Tibial nerve (tissue), 4 donors: ENCODE data around the gene SREBF2. TPM values are rescaled to one million over a fixed set of nuclear protein-coding genes. Genes with fewer than 3 reads are reported as not detected.

ENCODE experiments used
- DNase-seq, 2 donors: peaks; one replicate each; pipeline ENCODE4 v3.0.0-alpha.2; 2019; ENCODE audit warnings: low spot score in 2 of 2
- H3K27ac ChIP-seq, 4 donors: fragments of 200-600 bp; sonication (generic) in 3 of 4; one replicate each; pipeline ENCODE4 v1.5.1; 2017 to 2019; ENCODE audit warnings: mild to moderate bottlenecking in 1 of 4
- H3K27me3 ChIP-seq, 2 donors: fragments of 200-600 bp; sonication (generic) in 1 of 2; one replicate each; pipeline versions ENCODE4 v1.5.1 to v1.6.0; 2017 to 2019
- H3K36me3 ChIP-seq, 3 donors: fragments of 200-600 bp; sonication (generic); one replicate each; pipeline ENCODE4 v1.5.1; 2018 to 2019
- H3K4me1 ChIP-seq, 4 donors: fragments of 200-600 bp; sonication (generic) in 3 of 4; one replicate each; pipeline ENCODE4 v1.5.1; 2017 to 2019
- H3K4me3 ChIP-seq, 4 donors: fragments of 200-600 bp; sonication (generic) in 3 of 4; one replicate each; pipeline ENCODE4 v1.5.1; 2017 to 2019; ENCODE audit warnings: mild to moderate bottlenecking in 1 of 4, moderate library complexity in 1 of 4
- H3K9me3 ChIP-seq, 4 donors: fragments of 200-600 bp; sonication (generic) in 3 of 4; one replicate each; pipeline ENCODE4 v1.5.1; 2017 to 2019
- EP300 ChIP-seq, 2 donors: sonication (generic); formaldehyde crosslinking; IDR thresholded peaks; one replicate each; pipeline ENCODE4 v1.6.1; 2017; ENCODE audit warnings: antibody characterized with exemption in 2 of 2, mild to moderate bottlenecking in 1 of 2
- POLR2A ChIP-seq, 2 donors: fragments of 450-650 bp; IDR thresholded peaks; one replicate each; pipeline ENCODE4 v1.6.1; 2017; ENCODE audit warnings: antibody characterized with exemption in 2 of 2, mild to moderate bottlenecking in 2 of 2, moderate library complexity in 2 of 2
- WGBS, 2 donors: methylation state at CpG; one replicate each; pipeline ENCODE4 v1.1.5; 2018; 5-methylcytosine and 5-hydroxymethylcytosine counted together
- total RNA-seq, 4 donors: library from RNA; depleted of rRNA; stranded (reverse); fragments of >200 nt; gene quantifications; one replicate each; pipeline ENCODE4 v1.1.0, GENCODE V29; 2016
- TF ChIP-seq, protein P1 (sequence below), 5 experiments: fragments of 200-600 bp in 3 of 5; fragments of 450-650 bp in 2 of 5; sonication (generic) in 3 of 5; IDR thresholded peaks; one replicate each; pipeline ENCODE4 v1.5.1; 2016 to 2019; ENCODE audit warnings: antibody characterized with exemption in 5 of 5, mild to moderate bottlenecking in 3 of 5, moderate library complexity in 2 of 5

SREBF2 gene
- total RNA-seq, 4 donors from 2014 or later = 73.5 to 157 (median 129) TPM

DNA sequence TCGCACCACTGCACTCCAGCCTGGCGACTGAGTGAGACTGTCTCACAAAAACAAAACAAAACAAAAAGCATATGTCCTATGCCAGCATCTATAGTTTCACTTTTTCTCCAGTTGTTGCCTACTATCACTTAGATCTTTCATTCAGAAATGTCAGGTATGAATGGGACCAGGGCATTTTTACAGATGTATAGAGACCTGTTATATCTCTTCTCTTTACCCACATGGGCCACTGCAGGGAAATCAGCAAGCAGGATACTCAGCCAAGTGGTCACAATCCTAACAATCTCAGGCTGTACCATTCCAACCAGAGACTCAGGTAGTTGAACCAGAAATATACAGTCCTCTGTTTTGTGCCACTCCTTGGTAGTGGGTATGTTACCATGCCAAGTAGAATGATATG lies 16.0 kb upstream of the SREBF2 start:
- DNase-seq = no peak
- Histone ChIP-seq H3K36me3 (peaks cover 0 to 62% (median 0%) of the 10 kb centered on the region in 3 donors), H3K4me3 (no peak overlapping the region), H3K4me1 (no peaks in the 10 kb centered on the region), H3K27ac (no peak overlapping the region), H3K27me3 (no peaks in the 10 kb centered on the region), H3K9me3 (no peaks in the 10 kb centered on the region)
- WGBS, 2 donors = 92 to 98% methylated on average over 2 of the region's 2 CpGs
- TF ChIP-seq, protein P1, sequence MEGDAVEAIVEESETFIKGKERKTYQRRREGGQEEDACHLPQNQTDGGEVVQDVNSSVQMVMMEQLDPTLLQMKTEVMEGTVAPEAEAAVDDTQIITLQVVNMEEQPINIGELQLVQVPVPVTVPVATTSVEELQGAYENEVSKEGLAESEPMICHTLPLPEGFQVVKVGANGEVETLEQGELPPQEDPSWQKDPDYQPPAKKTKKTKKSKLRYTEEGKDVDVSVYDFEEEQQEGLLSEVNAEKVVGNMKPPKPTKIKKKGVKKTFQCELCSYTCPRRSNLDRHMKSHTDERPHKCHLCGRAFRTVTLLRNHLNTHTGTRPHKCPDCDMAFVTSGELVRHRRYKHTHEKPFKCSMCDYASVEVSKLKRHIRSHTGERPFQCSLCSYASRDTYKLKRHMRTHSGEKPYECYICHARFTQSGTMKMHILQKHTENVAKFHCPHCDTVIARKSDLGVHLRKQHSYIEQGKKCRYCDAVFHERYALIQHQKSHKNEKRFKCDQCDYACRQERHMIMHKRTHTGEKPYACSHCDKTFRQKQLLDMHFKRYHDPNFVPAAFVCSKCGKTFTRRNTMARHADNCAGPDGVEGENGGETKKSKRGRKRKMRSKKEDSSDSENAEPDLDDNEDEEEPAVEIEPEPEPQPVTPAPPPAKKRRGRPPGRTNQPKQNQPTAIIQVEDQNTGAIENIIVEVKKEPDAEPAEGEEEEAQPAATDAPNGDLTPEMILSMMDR (IDR thresholded peaks at IDR 0.05) = no peak
- TF ChIP-seq POLR2A (IDR thresholded peaks at IDR 0.05) (no peak), EP300 (IDR thresholded peaks at IDR 0.05) (no peak)

DNA sequence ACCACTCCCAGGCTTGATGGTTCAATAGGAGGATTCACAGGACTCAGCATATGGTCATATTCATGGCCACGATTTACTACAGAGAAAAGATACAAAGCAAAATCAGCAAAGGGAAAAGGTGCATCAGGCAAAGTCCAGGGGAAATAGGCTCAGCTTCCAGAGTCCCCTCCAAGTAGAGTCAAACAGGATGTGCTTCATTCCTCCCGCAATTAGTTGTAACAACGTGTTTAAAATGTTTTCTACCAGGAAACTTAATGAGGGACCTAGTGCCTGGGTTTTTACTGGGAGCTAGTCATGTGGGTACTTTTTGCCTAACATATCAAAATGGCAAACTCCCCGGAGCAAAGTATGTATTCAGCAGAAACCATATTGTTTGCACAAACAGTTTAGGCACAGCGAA lies 14.9 kb upstream of the SREBF2 start:
- WGBS, 2 donors = 75 to 85% methylated on average over 5 of the region's 5 CpGs
- H3K36me3 ChIP-seq = peaks cover 0 to 58% (median 0%) of the 10 kb centered on the region in 3 donors
- no peak overlapping the region for H3K4me3 ChIP-seq
- H3K9me3 ChIP-seq = no peaks in the 10 kb centered on the region
- TF ChIP-seq, protein P1 (IDR thresholded peaks at IDR 0.05) = no peak
- TF ChIP-seq EP300 (IDR thresholded peaks at IDR 0.05) (no peak), POLR2A (IDR thresholded peaks at IDR 0.05) (no peak)
- DNase-seq = no peak
- no peaks in the 10 kb centered on the region for H3K27me3 ChIP-seq
- H3K4me1 ChIP-seq = no peaks in the 10 kb centered on the region
- H3K27ac ChIP-seq = no peak overlapping the region

DNA sequence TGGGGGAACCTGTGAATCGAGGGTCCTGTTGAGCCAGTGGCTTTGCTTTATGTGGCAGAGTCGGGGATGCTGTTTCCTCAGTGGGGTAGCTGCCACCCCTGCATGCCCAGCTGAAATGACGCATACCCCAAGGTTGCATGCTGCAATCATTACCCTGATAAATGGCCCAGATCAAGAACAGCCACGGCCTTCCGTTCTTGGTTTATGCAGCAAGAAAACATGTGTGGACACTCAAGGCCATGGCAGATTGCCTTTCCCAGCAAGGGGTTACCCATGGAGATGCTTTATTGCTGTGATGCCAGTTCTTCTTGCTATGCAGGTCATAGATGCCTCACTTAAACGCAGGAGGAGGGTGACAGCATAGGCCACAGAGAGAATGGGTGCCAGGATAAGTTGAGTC lies 14.3 kb upstream of the SREBF2 start:
- Histone ChIP-seq H3K27ac (no peak overlapping the region), H3K9me3 (no peaks in the 10 kb centered on the region), H3K4me3 (no peak overlapping the region), H3K36me3 (peaks cover 0 to 52% (median 0%) of the 10 kb centered on the region in 3 donors), H3K4me1 (no peaks in the 10 kb centered on the region), H3K27me3 (no peaks in the 10 kb centered on the region)
- no peak for DNase-seq
- WGBS, 2 donors = 81 to 85% methylated on average over 6 of the region's 6 CpGs
- no peak for TF ChIP-seq EP300 (IDR thresholded peaks at IDR 0.05)
- TF ChIP-seq, protein P1 (IDR thresholded peaks at IDR 0.05) = no peak
- TF ChIP-seq POLR2A (IDR thresholded peaks at IDR 0.05) = no peak

DNA sequence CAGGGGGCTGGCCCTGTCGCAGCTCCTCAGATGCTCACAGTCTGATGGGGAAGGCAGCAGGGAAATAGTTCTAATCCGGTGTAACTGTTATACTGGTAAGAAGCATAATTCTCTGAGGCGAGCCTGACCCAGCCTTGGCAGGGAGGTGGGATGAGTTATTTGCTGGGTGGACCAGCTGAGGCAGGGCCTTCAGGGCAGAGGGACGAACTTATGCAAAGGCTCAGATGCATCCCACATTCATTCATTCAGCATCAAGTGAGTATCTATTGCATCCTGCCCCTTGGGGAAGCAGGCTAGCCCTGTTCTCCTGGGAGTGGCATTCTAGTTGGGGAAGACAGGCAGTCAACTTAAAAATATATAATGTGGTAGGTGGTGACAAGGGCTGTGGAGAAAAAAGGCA lies 13.6 kb upstream of the SREBF2 start:
- no peaks in the 10 kb centered on the region for H3K4me1 ChIP-seq
- no peaks in the 10 kb centered on the region for H3K27me3 ChIP-seq
- TF ChIP-seq, protein P1 (IDR thresholded peaks at IDR 0.05) = no peak
- no peak overlapping the region for H3K4me3 ChIP-seq
- H3K27ac ChIP-seq = no peak overlapping the region
- peaks cover 0 to 46% (median 0%) of the 10 kb centered on the region in 3 donors for H3K36me3 ChIP-seq
- DNase-seq = no peak
- H3K9me3 ChIP-seq = no peaks in the 10 kb centered on the region
- WGBS, 2 donors = 89 to 91% methylated on average over 4 of the region's 4 CpGs

DNA sequence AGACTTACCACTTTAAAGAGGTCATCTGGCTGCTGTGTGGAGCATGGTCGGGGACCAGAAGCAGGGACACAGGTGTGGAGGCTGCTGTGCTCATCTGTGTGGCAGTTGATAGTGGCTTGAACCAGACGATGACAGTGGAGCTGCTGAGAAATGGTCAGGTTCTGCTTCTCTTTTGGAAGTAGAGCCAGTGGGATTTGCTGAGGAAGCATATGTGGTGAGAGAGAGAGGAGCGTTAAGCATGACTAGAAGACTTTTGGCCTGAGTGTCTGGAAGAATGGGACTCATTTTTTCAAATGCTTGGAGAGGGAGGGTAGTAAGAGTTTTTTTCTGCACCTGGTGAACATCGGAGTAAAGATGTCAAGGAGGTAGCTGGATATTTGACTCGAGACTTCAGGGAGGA lies 12.5 kb upstream of the SREBF2 start:
- WGBS, 2 donors = 81 to 82% methylated on average over 5 of the region's 5 CpGs
- H3K27me3 ChIP-seq = no peaks in the 10 kb centered on the region

More for the DNA sequence above, 12.5 kb upstream of the SREBF2 start:
- no peak for DNase-seq
- H3K9me3 ChIP-seq = no peaks in the 10 kb centered on the region
- H3K36me3 ChIP-seq = peaks cover 0 to 37% (median 0%) of the 10 kb centered on the region in 3 donors
- H3K27ac ChIP-seq = no peak overlapping the region
- TF ChIP-seq, protein P1 (IDR thresholded peaks at IDR 0.05) = no peak
- TF ChIP-seq EP300 (IDR thresholded peaks at IDR 0.05) (no peak), POLR2A (IDR thresholded peaks at IDR 0.05) (no peak)
- peaks cover 0 to 11% (median 3%) of the 10 kb centered on the region in 4 donors for H3K4me1 ChIP-seq
- no peak overlapping the region for H3K4me3 ChIP-seq
